Neural cell (in vitro differentiated cells): ENCODE data around the gene DEAF1. TPM values are rescaled to one million over a fixed set of nuclear protein-coding genes. Genes with fewer than 3 reads are reported as not detected.

Source experiments
- H2AFZ ChIP-seq: fragments of 200-600, 300-800 bp; sonication (generic), shearing (Covaris generic); 2 replicates; pipeline ENCODE4 v1.6.0; 2014; ENCODE audit warnings: low read depth, mild to moderate bottlenecking, antibody characterized with exemption, low read length, moderate library complexity
- H3F3A ChIP-seq: fragments of 200-600 bp; shearing (Covaris generic); 2 replicates; pipeline ENCODE4 v1.6.1; 2016; ENCODE audit warnings: mild to moderate bottlenecking, moderate library complexity, mixed read lengths, antibody characterized with exemption, low read length; ENCODE audit not compliant: insufficient read depth, poor library complexity, severe bottlenecking
- H3K27ac ChIP-seq: fragments of 200-600, 300-800 bp; sonication (generic), shearing (Covaris generic); 2 replicates; pipeline ENCODE4 v1.5.1; 2014; ENCODE audit warnings: mild to moderate bottlenecking, low read length, moderate library complexity
- H3K27me3 ChIP-seq: fragments of 300-800, 200-600 bp; sonication (generic), shearing (Covaris generic); 2 replicates; pipeline ENCODE4 v1.6.0; 2014; ENCODE audit warnings: mild to moderate bottlenecking, low read depth, low read length, moderate library complexity; ENCODE audit not compliant: insufficient read depth
- H3K36me3 ChIP-seq: fragments of 300-800, 200-600 bp; sonication (generic), shearing (Covaris generic); 2 replicates; pipeline ENCODE4 v1.5.1; 2014; ENCODE audit warnings: mild to moderate bottlenecking, antibody characterized with exemption, low read length, moderate library complexity; ENCODE audit not compliant: insufficient read depth
- H3K4me2 ChIP-seq: fragments of 300-800, 200-600 bp; sonication (generic), shearing (Covaris generic); 2 replicates; pipeline ENCODE4 v1.6.0; 2014; ENCODE audit warnings: mild to moderate bottlenecking, low read length
- H3K4me3 ChIP-seq: fragments of 300-800, 200-600 bp; sonication (generic), shearing (Covaris generic); 2 replicates; pipeline ENCODE4 v1.5.1; 2014; ENCODE audit warnings: mild to moderate bottlenecking, low read length, moderate library complexity
- H3K79me2 ChIP-seq: fragments of 200-600 bp; shearing (Covaris generic); replicated peaks from 2 replicates; pipeline ENCODE4 v1.6.0; 2014; ENCODE audit warnings: mild to moderate bottlenecking, low read length, moderate library complexity; ENCODE audit not compliant: insufficient read depth
- H3K9ac ChIP-seq: fragments of 300-800, 200-600 bp; sonication (generic), shearing (Covaris generic); 2 replicates; pipeline ENCODE4 v1.6.1; 2016; ENCODE audit warnings: mild to moderate bottlenecking, low read length, mixed read lengths
- H3K9me2 ChIP-seq: fragments of 200-600 bp; shearing (Covaris generic); 2 replicates; pipeline ENCODE4 v1.6.1; 2016; ENCODE audit warnings: mild to moderate bottlenecking, low read length, mixed read lengths; ENCODE audit not compliant: insufficient read depth
- H3K9me3 ChIP-seq: fragments of 200-600, 300-800 bp; sonication (generic), shearing (Covaris generic); 2 replicates; pipeline ENCODE4 v1.6.1; 2016; ENCODE audit warnings: mild to moderate bottlenecking, mixed run types, low read length, moderate library complexity, mixed read lengths
- H4K20me1 ChIP-seq: fragments of 200-600 bp; shearing (Covaris generic); 2 replicates; pipeline ENCODE4 v1.6.1; 2016; ENCODE audit warnings: mild to moderate bottlenecking, mixed run types; ENCODE audit not compliant: insufficient read depth
- EP300 ChIP-seq: fragments of 450-650 bp; conservative IDR thresholded peaks from 2 replicates; pipeline ENCODE4 v1.6.1; 2014; ENCODE audit warnings: antibody characterized with exemption, mild to moderate bottlenecking, moderate library complexity; ENCODE audit not compliant: poor library complexity, severe bottlenecking
- EZH2 ChIP-seq: fragments of 200-600, 300-800 bp; shearing (Covaris generic), sonication (generic); IDR thresholded peaks from 2 replicates; pipeline ENCODE4 v1.6.1; 2014; ENCODE audit warnings: antibody characterized with exemption, low read length, borderline replicate concordance, mild to moderate bottlenecking; ENCODE audit not compliant: insufficient read depth, poor library complexity, severe bottlenecking
- MXI1 ChIP-seq: fragments of 450-650 bp; conservative IDR thresholded peaks from 2 replicates; pipeline ENCODE4 v1.6.1; 2014; ENCODE audit warnings: antibody characterized with exemption, mild to moderate bottlenecking; ENCODE audit not compliant: poor library complexity, severe bottlenecking
- POLR2AphosphoS5 ChIP-seq: IDR thresholded peaks from 2 replicates; pipeline ENCODE4 v1.6.1; 2012
- RAD21 ChIP-seq: fragments of 450-650 bp; conservative IDR thresholded peaks from 2 replicates; pipeline ENCODE4 v1.6.1; 2014; ENCODE audit warnings: antibody characterized with exemption, mild to moderate bottlenecking, moderate library complexity
- REST ChIP-seq: IDR thresholded peaks from 2 replicates; pipeline ENCODE4 v1.6.1; 2012; ENCODE audit warnings: borderline replicate concordance
- SMC3 ChIP-seq: fragments of 450-650 bp; conservative IDR thresholded peaks from 2 replicates; pipeline ENCODE4 v1.6.1; 2014; ENCODE audit warnings: antibody characterized with exemption, mild to moderate bottlenecking, moderate library complexity; ENCODE audit not compliant: poor library complexity
- TAF1 ChIP-seq: IDR thresholded peaks from 2 replicates; pipeline ENCODE4 v1.6.1; 2012; ENCODE audit warnings: low read depth
- polyA plus RNA-seq: library from polyadenylated mRNA; depleted of rRNA; stranded (reverse); fragments of >200 nt; gene quantifications from 2 replicates; pipeline ENCODE4 v1.2.3, GENCODE V29; 2014
- TF ChIP-seq, protein P1 (sequence below): fragments of 450-650 bp; IDR thresholded peaks from 2 replicates; pipeline ENCODE4 v1.5.1; 2014; ENCODE audit warnings: antibody characterized with exemption, mild to moderate bottlenecking, moderate library complexity; ENCODE audit not compliant: poor library complexity, severe bottlenecking

DEAF1 gene
- polyA plus RNA-seq, 1 donor from 2014 or later: 87.6 TPM

DNA sequence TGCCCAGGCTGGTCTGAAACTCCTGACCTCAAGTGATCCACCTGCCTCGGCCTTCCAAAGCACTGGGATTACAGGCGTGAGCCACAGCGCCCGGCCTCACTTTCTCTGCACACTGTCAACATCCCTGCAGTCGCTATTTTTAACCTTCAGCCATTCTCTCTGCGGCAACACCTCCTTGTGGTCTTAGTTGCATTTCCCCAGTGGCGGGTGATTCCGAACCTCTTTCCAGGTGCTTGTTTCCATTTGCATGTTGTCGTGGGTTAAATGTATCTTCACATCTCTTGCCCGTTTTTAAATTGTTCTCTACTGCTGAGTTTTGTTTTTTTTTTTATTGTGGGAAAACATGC is 65.8 kb downstream of the DEAF1 start:
- Histone ChIP-seq H3K79me2 (no peaks in the 10 kb centered on the region), H3K4me3 (no peak overlapping the region), H3K36me3 (no peaks in the 10 kb centered on the region), H2AFZ (no peak overlapping the region), H3K27me3 (no peaks in the 10 kb centered on the region), H3K9me3 (no peaks in the 10 kb centered on the region), H3K4me2 (no peak overlapping the region), H3K27ac (peak overlapping the region; percentile 2), H3K9me2 (no peaks in the 10 kb centered on the region), H3F3A (no peaks in the 10 kb centered on the region), H4K20me1 (no peaks in the 10 kb centered on the region), H3K9ac (no peak overlapping the region)
- TF ChIP-seq SMC3 (no peak), EZH2 (no peak)
- TF ChIP-seq, protein P1, sequence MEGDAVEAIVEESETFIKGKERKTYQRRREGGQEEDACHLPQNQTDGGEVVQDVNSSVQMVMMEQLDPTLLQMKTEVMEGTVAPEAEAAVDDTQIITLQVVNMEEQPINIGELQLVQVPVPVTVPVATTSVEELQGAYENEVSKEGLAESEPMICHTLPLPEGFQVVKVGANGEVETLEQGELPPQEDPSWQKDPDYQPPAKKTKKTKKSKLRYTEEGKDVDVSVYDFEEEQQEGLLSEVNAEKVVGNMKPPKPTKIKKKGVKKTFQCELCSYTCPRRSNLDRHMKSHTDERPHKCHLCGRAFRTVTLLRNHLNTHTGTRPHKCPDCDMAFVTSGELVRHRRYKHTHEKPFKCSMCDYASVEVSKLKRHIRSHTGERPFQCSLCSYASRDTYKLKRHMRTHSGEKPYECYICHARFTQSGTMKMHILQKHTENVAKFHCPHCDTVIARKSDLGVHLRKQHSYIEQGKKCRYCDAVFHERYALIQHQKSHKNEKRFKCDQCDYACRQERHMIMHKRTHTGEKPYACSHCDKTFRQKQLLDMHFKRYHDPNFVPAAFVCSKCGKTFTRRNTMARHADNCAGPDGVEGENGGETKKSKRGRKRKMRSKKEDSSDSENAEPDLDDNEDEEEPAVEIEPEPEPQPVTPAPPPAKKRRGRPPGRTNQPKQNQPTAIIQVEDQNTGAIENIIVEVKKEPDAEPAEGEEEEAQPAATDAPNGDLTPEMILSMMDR: peak; percentile 11

- Histone ChIP-seq H3K9ac (no peak overlapping the region), H3K4me2 (no peak overlapping the region), H3K27ac (peak overlapping the region; percentile 25), H3K27me3 (no peaks in the 10 kb centered on the region), H3F3A (no peaks in the 10 kb centered on the region), H3K79me2 (no peaks in the 10 kb centered on the region), H3K9me2 (no peaks in the 10 kb centered on the region), H3K4me3 (peak overlapping the region; percentile 17), H3K9me3 (no peaks in the 10 kb centered on the region), H2AFZ (no peak overlapping the region), H3K36me3 (no peaks in the 10 kb centered on the region), H4K20me1 (no peaks in the 10 kb centered on the region)
- no peak for TF ChIP-seq MXI1
- TF ChIP-seq SMC3: no peak
- TF ChIP-seq TAF1: no peak
- no peak for TF ChIP-seq POLR2AphosphoS5
- TF ChIP-seq, protein P1: no peak
- TF ChIP-seq REST: no peak
- TF ChIP-seq EP300: no peak
- TF ChIP-seq RAD21: no peak
- no peak for TF ChIP-seq EZH2
These were observed 67.0 kb downstream of the DEAF1 start for GRCh38 chr11:628056-628455.
